Measurements from ENCODE around the gene LOXL1. TPM values are rescaled to one million over a fixed set of nuclear protein-coding genes. Genes with fewer than 3 reads are reported as not detected.
"Not testable (repeated sequence)": the region's sequence is repeated elsewhere in the genome, so short reads cannot be mapped to it uniquely, and the experiment has no call there.

LOXL1 gene
- total RNA-seq, 2 experiments from 2014 or later = 1.6 to 2.8 TPM

- Mint-ChIP-seq H3K4me1 (ENCODE audit: low read depth) (peaks cover 26% of the 10 kb centered on the region), H3K4me3 (no peak overlapping the region), H3K36me3 (ENCODE audit: low read depth) (no peaks in the 10 kb centered on the region), H3K27me3 (peaks cover 1% of the 10 kb centered on the region), H3K9me3 (no peaks in the 10 kb centered on the region), H3K27ac (no peak overlapping the region)
- CTCF ChIA-PET = interaction anchor here (1.1 to 3.1 kb wide), 4 partner anchors 8 to 78 kb away, joined by 3 to 12 read pairs (median 5); no protein-coding TSS in a partner anchor
- TF ChIP-seq, protein P1, sequence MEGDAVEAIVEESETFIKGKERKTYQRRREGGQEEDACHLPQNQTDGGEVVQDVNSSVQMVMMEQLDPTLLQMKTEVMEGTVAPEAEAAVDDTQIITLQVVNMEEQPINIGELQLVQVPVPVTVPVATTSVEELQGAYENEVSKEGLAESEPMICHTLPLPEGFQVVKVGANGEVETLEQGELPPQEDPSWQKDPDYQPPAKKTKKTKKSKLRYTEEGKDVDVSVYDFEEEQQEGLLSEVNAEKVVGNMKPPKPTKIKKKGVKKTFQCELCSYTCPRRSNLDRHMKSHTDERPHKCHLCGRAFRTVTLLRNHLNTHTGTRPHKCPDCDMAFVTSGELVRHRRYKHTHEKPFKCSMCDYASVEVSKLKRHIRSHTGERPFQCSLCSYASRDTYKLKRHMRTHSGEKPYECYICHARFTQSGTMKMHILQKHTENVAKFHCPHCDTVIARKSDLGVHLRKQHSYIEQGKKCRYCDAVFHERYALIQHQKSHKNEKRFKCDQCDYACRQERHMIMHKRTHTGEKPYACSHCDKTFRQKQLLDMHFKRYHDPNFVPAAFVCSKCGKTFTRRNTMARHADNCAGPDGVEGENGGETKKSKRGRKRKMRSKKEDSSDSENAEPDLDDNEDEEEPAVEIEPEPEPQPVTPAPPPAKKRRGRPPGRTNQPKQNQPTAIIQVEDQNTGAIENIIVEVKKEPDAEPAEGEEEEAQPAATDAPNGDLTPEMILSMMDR (IDR thresholded peaks at IDR 0.05) = no peak
- no peak for ATAC-seq
- POLR2A ChIA-PET = interaction anchor here (0.6 to 1.2 kb wide), 2 partner anchors 9 to 14 kb away, joined by 3 read pairs; no protein-coding TSS in a partner anchor
- DNase-seq = no peak
- intact Hi-C loops (cut with micrococcal nuclease) = no loop called here
Measured at GRCh38 chr15:73969151-73969759, 43.0 kb downstream of the LOXL1 start.

DNA sequence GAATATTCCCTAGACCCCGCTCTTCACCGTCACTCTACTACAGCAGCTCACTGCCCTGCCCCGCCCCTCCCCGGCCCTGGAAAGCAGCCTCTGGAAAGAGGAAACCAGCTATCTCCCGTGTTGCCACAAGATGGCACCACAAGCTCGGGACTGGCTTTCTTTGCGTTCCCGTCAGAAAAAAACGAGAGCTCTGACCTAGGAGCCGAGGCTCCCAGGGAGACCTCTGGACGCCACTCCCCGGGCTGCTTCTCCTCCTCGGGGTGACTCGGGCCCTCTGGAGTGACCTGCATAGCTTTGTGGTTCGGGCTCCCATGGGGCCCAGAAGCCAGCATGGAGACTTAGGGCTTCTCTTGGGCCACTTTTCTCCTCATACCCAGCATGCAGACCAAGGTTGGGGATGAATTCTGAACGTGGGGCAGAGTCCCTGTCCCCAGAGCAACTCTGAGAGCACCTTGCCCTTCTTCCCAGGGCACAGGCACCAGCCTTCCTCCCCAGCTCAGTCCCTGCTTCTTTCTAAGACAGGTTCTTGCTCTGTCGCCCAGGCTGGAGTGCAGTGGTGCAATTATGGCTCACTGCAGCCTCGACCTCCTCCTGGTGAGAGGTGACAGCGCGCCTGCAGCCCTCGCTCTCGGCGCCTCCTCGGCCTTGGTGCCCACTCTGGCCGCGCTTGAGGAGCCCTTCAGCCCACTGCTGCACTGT, 46.9 kb downstream of the LOXL1 start:
- ChIA-PET CTCF (interaction anchor here (0.6 to 7.0 kb wide), 49 partner anchors 9 to 481 kb away, joined by 3 to 106 read pairs (median 5); partner anchors contain the start of genes PML and STOML1), POLR2A (interaction anchor here (0.7 kb wide), 1 partner anchor 16 kb away, joined by 4 read pairs; no protein-coding TSS in a partner anchor)
- intact Hi-C loops (cut with micrococcal nuclease) = loop anchor here (5.0 to 10.0 kb wide), 2 partner anchors 74 to 342 kb away; no protein-coding TSS in a partner anchor
- Mint-ChIP-seq H3K4me1 (ENCODE audit: low read depth) (peaks cover 23% of the 10 kb centered on the region), H3K27ac (no peak overlapping the region), H3K9me3 (no peaks in the 10 kb centered on the region), H3K27me3 (peaks cover 15% of the 10 kb centered on the region), H3K36me3 (ENCODE audit: low read depth) (no peaks in the 10 kb centered on the region), H3K4me3 (no peak overlapping the region)
- ATAC-seq (peak; percentile 85), DNase-seq (peak; percentile 91)
- TF ChIP-seq, protein P1 (IDR thresholded peaks at IDR 0.05) = peak; percentile 72

DNA sequence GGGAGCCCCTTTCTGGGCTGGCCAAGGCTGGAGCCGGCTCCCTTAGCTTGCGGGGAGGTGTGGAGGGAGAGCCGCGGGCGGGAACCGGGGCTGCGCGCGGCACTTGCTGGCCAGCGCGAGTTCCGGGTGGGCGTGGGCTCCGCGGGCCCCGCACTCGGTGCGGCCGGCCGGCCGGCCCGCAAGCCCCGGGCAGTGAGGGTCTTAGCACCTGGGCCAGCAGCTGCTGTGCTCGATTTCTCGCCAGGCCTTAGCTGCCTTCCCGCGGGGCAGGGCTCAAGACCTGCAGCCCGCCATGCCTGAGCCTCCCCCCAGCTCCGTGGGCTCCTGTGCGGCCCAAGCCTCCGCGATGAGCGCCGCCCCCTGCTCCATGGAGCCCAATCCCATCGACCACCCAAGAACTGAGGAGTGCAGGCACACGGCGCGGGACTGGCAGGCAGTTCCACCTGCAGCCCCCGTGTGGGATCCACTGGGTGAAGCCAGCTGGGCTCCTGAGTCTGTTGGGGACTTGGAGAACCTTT, 47.5 kb downstream of the LOXL1 start:
- DNase-seq; H3K4me3 Mint-ChIP-seq; H3K27ac Mint-ChIP-seq; H3K36me3 Mint-ChIP-seq (ENCODE audit: low read depth); H3K9me3 Mint-ChIP-seq; ATAC-seq: not testable (repeated sequence)
- ChIA-PET CTCF (interaction anchor here (0.8 to 7.0 kb wide), 28 partner anchors 8 to 348 kb away, joined by 3 to 106 read pairs (median 8); partner anchors contain the start of genes PML and STOML1), POLR2A (interaction anchor here (0.5 to 1.4 kb wide), 4 partner anchors 9 to 59 kb away, joined by 3 to 7 read pairs (median 4); no protein-coding TSS in a partner anchor)
- peaks cover 15% of the 10 kb centered on the region for H3K27me3 Mint-ChIP-seq
- H3K4me1 Mint-ChIP-seq (ENCODE audit: low read depth) = peaks cover 23% of the 10 kb centered on the region
- intact Hi-C loops (cut with micrococcal nuclease) = loop anchor here (5.0 to 10.0 kb wide), 2 partner anchors 74 to 341 kb away; no protein-coding TSS in a partner anchor

DNA sequence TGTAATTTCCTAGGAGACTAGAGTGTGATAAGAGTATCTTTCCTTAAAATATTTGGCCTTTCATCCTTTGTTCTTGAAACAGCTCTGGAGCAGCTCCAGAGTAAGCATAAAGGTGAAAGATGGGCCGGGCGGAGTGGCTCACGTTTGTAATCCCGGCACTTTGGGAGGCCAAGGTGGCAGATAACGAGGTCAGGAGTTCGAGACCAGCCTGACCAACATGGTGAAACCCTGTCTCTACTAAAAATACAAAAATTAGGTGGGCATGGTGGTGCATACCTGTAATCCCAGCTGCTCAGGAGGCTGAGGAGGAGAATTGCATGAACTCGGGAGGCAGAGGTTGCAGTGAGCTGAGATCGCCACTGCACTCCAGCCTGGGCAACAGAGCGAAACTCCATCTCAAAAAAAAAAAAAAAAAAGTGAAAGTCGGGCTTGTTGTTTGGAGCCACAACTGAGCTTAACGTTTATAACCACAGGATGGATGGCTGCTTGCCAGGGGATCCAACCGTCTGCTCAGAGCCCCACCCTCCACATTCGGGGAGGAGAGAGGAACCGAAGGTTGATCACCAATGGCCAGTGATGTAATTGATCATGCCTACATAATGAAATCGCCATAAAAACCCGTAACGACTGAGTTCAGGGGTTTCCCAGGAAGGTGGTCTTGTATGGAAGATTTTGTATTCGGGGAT, 49.3 kb downstream of the LOXL1 start:
- not testable (repeated sequence) for H3K9me3 Mint-ChIP-seq; H3K4me3 Mint-ChIP-seq; H3K27ac Mint-ChIP-seq; H3K36me3 Mint-ChIP-seq (ENCODE audit: low read depth)
- DNase-seq (peak; percentile 70), ATAC-seq (peak; percentile 53)
- Mint-ChIP-seq H3K4me1 (ENCODE audit: low read depth) (peaks cover 23% of the 10 kb centered on the region), H3K27me3 (peaks cover 15% of the 10 kb centered on the region)
- intact Hi-C loops (cut with micrococcal nuclease) = loop anchor here (10.0 kb wide), 1 partner anchor 339 kb away; no protein-coding TSS in a partner anchor
- ChIA-PET POLR2A (interaction anchor here (1.2 to 1.4 kb wide), 2 partner anchors 11 to 21 kb away, joined by 4 to 7 read pairs; no protein-coding TSS in a partner anchor), CTCF (interaction anchor here (0.8 to 7.0 kb wide), 7 partner anchors 11 to 345 kb away, joined by 3 to 106 read pairs (median 5); partner anchors contain the start of genes PML and STOML1)

- ChIA-PET POLR2A (interaction anchor here (0.6 to 1.7 kb wide), 4 partner anchors 14 to 419 kb away, joined by 3 to 7 read pairs (median 4); partner anchors contain the start of gene PML), CTCF (interaction anchor here (0.6 to 7.0 kb wide), 5 partner anchors 11 to 75 kb away, joined by 3 to 106 read pairs (median 4); partner anchors contain the start of genes PML and STOML1)
- no peak for ATAC-seq
- no peak for DNase-seq
- Mint-ChIP-seq H3K4me1 (ENCODE audit: low read depth) (peaks cover 39% of the 10 kb centered on the region), H3K36me3 (ENCODE audit: low read depth) (peaks cover under 1% of the 10 kb centered on the region), H3K4me3 (no peak overlapping the region), H3K27ac (no peak overlapping the region), H3K27me3 (peaks cover 15% of the 10 kb centered on the region), H3K9me3 (no peaks in the 10 kb centered on the region)
- TF ChIP-seq, protein P1 (IDR thresholded peaks at IDR 0.05) = no peak
- intact Hi-C loops (cut with micrococcal nuclease) = loop anchor here (10.0 kb wide), 1 partner anchor 336 kb away; no protein-coding TSS in a partner anchor
Measured at GRCh38 chr15:73978896-73979295, 52.6 kb downstream of the LOXL1 start.
